ENCODE data around the gene TMEM62.

The TMEM62 gene

GRCh38 chr15:43133430-43134156 is at the start of gene TMEM62:
Gene TMEM62, plus strand, starts transcription at chr15:43133586. Its CDS starts 217 bp downstream, at chr15:43133803.
- peak within 1 kb of the TSS; percentile 86 for H3K27ac Mint-ChIP-seq
- CTCF ChIA-PET, result no interaction called here
- DNase-seq, result peak; percentile 83

GRCh38 chr15:43085921-43086320 is 47.5 kb upstream of the TMEM62 start:
- H3K4me3 Mint-ChIP-seq, result no peak overlapping the region
- CTCF ChIA-PET, result no interaction called here
- no peak overlapping the region for H3K27ac Mint-ChIP-seq
- H3K36me3 Mint-ChIP-seq, result peaks cover 38% of the 10 kb centered on the region
- H3K9me3 Mint-ChIP-seq, result no peaks in the 10 kb centered on the region
- DNase-seq, result no peak
- H3K27me3 Mint-ChIP-seq, result no peaks in the 10 kb centered on the region
- peaks cover 16% of the 10 kb centered on the region for H3K4me1 Mint-ChIP-seq

More at GRCh38 chr15:43133430-43134156, at the start of gene TMEM62:
- Mint-ChIP-seq H3K27me3 (peaks cover 19% of the 10 kb centered on the region), H3K4me1 (peaks cover 28% of the 10 kb centered on the region), H3K4me3 (peak within 1 kb of the TSS; percentile 85), H3K9me3 (peaks cover 4% of the 10 kb centered on the region), H3K36me3 (peaks cover 16% of the 10 kb centered on the region)

- H3K36me3 Mint-ChIP-seq, result peaks cover 38% of the 10 kb centered on the region
- H3K4me1 Mint-ChIP-seq, result peaks cover 16% of the 10 kb centered on the region
- H3K9me3 Mint-ChIP-seq, result no peaks in the 10 kb centered on the region
- CTCF ChIA-PET, result no interaction called here
- DNase-seq, result no peak
- H3K27me3 Mint-ChIP-seq, result no peaks in the 10 kb centered on the region
- no peak overlapping the region for H3K27ac Mint-ChIP-seq
- no peak overlapping the region for H3K4me3 Mint-ChIP-seq
Measured at GRCh38 chr15:43086551-43086950, 46.8 kb upstream of the TMEM62 start.

GRCh38 chr15:43091859-43092258 is 41.5 kb upstream of the TMEM62 start:
- Mint-ChIP-seq H3K4me1 (peaks cover 13% of the 10 kb centered on the region), H3K9me3 (no peaks in the 10 kb centered on the region), H3K27ac (no peak overlapping the region), H3K4me3 (no peak overlapping the region), H3K36me3 (peaks cover 34% of the 10 kb centered on the region), H3K27me3 (no peaks in the 10 kb centered on the region)
- no peak for DNase-seq
- CTCF ChIA-PET, result no interaction called here

GRCh38 chr15:43093026-43093425 is 40.4 kb upstream of the TMEM62 start:
- no peaks in the 10 kb centered on the region for H3K9me3 Mint-ChIP-seq
- H3K27ac Mint-ChIP-seq, result no peak overlapping the region
- H3K27me3 Mint-ChIP-seq, result no peaks in the 10 kb centered on the region
- no peak overlapping the region for H3K4me3 Mint-ChIP-seq
- peaks cover 42% of the 10 kb centered on the region for H3K36me3 Mint-ChIP-seq
- CTCF ChIA-PET, result no interaction called here
- peaks cover 19% of the 10 kb centered on the region for H3K4me1 Mint-ChIP-seq
- no peak for DNase-seq

GRCh38 chr15:43094416-43095030 is 38.9 kb upstream of the TMEM62 start:
- H3K27me3 Mint-ChIP-seq, result no peaks in the 10 kb centered on the region
- H3K4me3 Mint-ChIP-seq, result no peak overlapping the region
- peaks cover 17% of the 10 kb centered on the region for H3K4me1 Mint-ChIP-seq
- DNase-seq, result no peak
- CTCF ChIA-PET, result no interaction called here
- H3K36me3 Mint-ChIP-seq, result peaks cover 40% of the 10 kb centered on the region
- H3K9me3 Mint-ChIP-seq, result no peaks in the 10 kb centered on the region
- no peak overlapping the region for H3K27ac Mint-ChIP-seq

DNA sequence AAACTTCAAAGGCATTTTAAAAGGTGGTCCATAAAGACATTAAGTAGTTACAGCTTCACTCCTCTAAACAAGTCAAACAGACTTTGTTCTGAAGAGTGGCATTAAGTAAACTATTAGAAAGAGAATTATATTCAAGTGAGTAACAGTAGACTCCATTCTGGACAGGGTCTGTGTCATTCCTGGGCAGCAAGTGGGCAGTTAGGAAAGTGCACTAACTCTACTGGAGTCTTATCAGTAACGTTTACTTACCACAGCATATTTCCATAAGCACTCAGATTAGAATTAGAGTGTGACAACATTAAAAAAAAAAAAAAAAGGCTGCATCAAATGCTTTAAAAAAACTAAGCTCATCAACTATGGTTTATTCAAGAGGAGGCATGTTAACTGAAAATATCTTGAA is 38.1 kb upstream of the TMEM62 start:
- Mint-ChIP-seq H3K9me3 (no peaks in the 10 kb centered on the region), H3K4me1 (peaks cover 17% of the 10 kb centered on the region), H3K27ac (no peak overlapping the region), H3K27me3 (no peaks in the 10 kb centered on the region), H3K36me3 (peaks cover 40% of the 10 kb centered on the region), H3K4me3 (no peak overlapping the region)
- no peak for DNase-seq
- CTCF ChIA-PET, result no interaction called here

GRCh38 chr15:43095708-43096347 is 37.6 kb upstream of the TMEM62 start:
- DNase-seq, result no peak
- peaks cover 42% of the 10 kb centered on the region for H3K36me3 Mint-ChIP-seq
- no peak overlapping the region for H3K27ac Mint-ChIP-seq
- CTCF ChIA-PET, result no interaction called here
- H3K4me3 Mint-ChIP-seq, result no peak overlapping the region
- H3K4me1 Mint-ChIP-seq, result peaks cover 20% of the 10 kb centered on the region
- H3K27me3 Mint-ChIP-seq, result no peaks in the 10 kb centered on the region
- no peaks in the 10 kb centered on the region for H3K9me3 Mint-ChIP-seq

DNA sequence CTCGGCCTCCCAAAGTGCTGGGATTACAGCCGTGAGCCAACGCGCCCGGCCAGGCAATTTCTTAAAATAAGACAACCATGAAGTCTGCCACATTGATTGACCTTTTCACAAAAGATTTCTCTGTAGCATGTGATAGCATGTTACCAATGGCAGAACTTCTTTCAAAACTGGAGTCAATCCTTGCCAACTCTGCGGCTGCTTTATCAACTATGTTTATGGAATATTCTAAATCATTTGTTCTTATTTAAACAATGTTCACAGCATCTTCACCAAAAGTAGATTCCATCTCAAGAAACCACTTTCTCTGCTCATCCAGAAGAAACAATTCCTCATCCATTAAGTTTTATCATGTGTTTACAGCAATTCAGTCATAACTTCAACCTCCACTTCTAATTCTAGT is 37.0 kb upstream of the TMEM62 start:
- Mint-ChIP-seq H3K4me1 (peaks cover 25% of the 10 kb centered on the region), H3K36me3 (peaks cover 48% of the 10 kb centered on the region), H3K27ac (no peak overlapping the region), H3K9me3 (no peaks in the 10 kb centered on the region), H3K4me3 (no peak overlapping the region), H3K27me3 (no peaks in the 10 kb centered on the region)
- DNase-seq, result no peak
- CTCF ChIA-PET, result no interaction called here

DNA sequence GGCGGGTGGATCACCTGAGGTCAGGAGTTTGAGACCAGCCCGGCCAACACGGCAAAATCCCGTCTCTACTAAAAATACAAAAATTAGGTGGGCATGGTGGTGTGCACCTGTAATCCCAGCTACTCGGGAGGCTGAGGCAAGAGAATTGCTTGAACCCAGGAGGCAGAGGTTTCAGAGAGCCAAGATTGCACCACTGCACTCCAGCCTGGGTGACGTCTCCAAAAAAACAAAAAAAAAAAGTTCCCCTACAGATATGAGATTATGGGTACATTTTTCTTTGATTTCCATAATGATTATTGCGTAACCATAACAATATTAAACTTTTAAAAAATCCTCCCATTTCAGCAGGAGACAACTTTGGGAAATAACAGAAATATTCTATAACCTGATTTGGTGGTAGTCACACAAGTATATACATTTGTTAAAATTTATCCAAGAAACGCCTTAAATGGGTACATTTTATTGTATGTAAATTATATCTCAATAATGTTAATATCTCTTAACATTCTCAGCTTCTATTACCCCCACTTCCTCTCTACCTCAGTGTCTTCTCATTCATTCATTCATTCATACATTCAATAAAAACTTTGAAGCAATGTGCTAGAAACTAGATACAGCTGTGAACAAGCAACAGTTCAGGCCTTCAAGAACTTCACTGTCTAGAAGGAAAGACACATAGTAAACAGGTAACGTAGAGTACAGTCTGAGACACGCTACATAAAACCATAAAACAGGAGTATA is 34.1 kb upstream of the TMEM62 start:
- Mint-ChIP-seq H3K27me3 (no peaks in the 10 kb centered on the region), H3K4me3 (no peak overlapping the region), H3K27ac (no peak overlapping the region), H3K36me3 (peaks cover 54% of the 10 kb centered on the region), H3K4me1 (peaks cover 47% of the 10 kb centered on the region), H3K9me3 (no peaks in the 10 kb centered on the region)
- CTCF ChIA-PET, result no interaction called here
- no peak for DNase-seq

GRCh38 chr15:43100971-43101370 is 32.4 kb upstream of the TMEM62 start:
- H3K27ac Mint-ChIP-seq, result peak overlapping the region; percentile 47
- H3K27me3 Mint-ChIP-seq, result no peaks in the 10 kb centered on the region
- no peaks in the 10 kb centered on the region for H3K9me3 Mint-ChIP-seq
- peaks cover 60% of the 10 kb centered on the region for H3K36me3 Mint-ChIP-seq
- H3K4me1 Mint-ChIP-seq, result peaks cover 52% of the 10 kb centered on the region
- no peak for DNase-seq
- H3K4me3 Mint-ChIP-seq, result no peak overlapping the region
- CTCF ChIA-PET, result no interaction called here

DNA sequence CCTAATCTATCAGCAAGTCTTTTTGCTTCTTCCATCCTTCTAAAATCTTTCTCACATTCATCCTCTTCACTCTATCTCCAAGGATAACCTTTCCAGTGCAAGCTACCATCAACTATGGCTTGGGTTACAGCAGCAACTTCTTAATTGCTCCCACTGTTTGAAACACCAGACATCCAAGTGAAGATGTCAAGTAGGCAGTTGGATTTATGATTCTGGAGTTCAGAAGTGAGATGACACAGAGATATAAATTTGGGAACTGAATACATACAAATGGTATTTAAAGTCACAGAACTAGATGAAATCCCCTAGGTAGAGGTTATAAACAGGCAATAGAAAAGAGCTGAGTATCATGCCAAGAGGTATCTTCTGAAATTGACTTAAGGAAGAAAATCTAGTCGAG is 31.2 kb upstream of the TMEM62 start:
- H3K9me3 Mint-ChIP-seq, result no peaks in the 10 kb centered on the region
- DNase-seq, result no peak
- H3K4me1 Mint-ChIP-seq, result peaks cover 61% of the 10 kb centered on the region
- no peak overlapping the region for H3K27ac Mint-ChIP-seq
- CTCF ChIA-PET, result no interaction called here
- no peaks in the 10 kb centered on the region for H3K27me3 Mint-ChIP-seq
- H3K36me3 Mint-ChIP-seq, result peaks cover 54% of the 10 kb centered on the region
- no peak overlapping the region for H3K4me3 Mint-ChIP-seq

DNA sequence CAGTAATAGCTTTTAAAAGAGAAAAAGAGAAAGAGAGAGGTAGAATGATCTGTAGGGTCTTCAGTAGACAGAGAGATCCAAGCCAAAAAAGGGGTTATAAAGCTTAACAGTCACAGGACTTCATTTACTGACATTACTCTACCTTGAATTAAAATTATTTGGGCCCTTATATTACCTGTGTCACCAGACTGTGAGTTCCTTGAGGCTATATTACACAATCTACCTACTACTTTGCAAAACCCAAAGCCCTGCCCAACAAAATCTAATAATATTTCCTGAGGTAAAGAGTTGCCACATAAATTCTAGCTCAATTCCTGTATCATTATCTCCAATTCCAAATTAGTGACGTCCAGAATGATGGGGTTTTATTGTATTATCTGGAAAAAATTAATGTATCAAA is 29.5 kb upstream of the TMEM62 start:
- H3K9me3 Mint-ChIP-seq, result no peaks in the 10 kb centered on the region
- no peak overlapping the region for H3K4me3 Mint-ChIP-seq
- peaks cover 55% of the 10 kb centered on the region for H3K4me1 Mint-ChIP-seq
- peaks cover 48% of the 10 kb centered on the region for H3K36me3 Mint-ChIP-seq
- DNase-seq, result no peak
- no peaks in the 10 kb centered on the region for H3K27me3 Mint-ChIP-seq
- H3K27ac Mint-ChIP-seq, result no peak overlapping the region
- CTCF ChIA-PET, result interaction anchor here (0.6 to 1.4 kb wide), 4 partner anchors 81 to 284 kb away, joined by 3 read pairs; partner anchors contain the start of gene CCNDBP1

DNA sequence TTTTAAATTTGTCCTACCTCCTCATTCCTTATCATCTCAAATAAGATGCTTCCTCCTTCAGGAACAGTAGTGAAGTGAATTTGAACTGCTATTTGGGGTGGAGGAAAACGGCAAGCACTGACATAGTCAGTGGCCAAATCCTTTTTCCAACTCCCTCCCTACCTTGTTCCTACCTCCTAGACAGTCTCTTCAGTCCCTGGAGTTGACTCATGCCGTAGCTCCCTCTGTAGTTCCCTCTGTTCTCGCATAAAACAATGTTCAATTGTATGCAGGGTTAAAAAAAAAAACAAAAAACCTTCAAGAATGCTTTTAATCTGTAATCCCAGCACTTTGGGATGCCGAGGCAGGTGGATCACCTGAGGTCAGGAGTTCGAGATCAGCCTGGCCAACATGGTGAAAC is 29.0 kb upstream of the TMEM62 start:
- Mint-ChIP-seq H3K27ac (no peak overlapping the region), H3K4me1 (peaks cover 55% of the 10 kb centered on the region), H3K9me3 (no peaks in the 10 kb centered on the region), H3K27me3 (no peaks in the 10 kb centered on the region), H3K4me3 (peak overlapping the region; percentile 40), H3K36me3 (peaks cover 48% of the 10 kb centered on the region)
- DNase-seq, result no peak
- CTCF ChIA-PET, result interaction anchor here (0.6 to 1.4 kb wide), 3 partner anchors 81 to 285 kb away, joined by 3 read pairs; partner anchors contain the start of gene CCNDBP1
